ENCODE results near the gene BMI1.
"Not testable (repeated sequence)": the region's sequence is repeated elsewhere in the genome, so short reads cannot be mapped to it uniquely, and the experiment has no call there.

Gene BMI1

GRCh38 chr10:22320591-22321155 is at the start of gene BMI1:
TSS of gene BMI1 (plus strand) at chr10:22321099. CDS start at chr10:22326450, 5,351 bp downstream.
- peak; percentile 58 for DNase-seq

- DNase-seq: no peak
Observed at GRCh38 chr10:22271786-22272185, 49.1 kb upstream of the BMI1 start.

GRCh38 chr10:22278441-22278782 is 42.5 kb upstream of the BMI1 start:
- DNase-seq: no peak

GRCh38 chr10:22280078-22280477 is 40.8 kb upstream of the BMI1 start:
- DNase-seq: no peak

- no peak for DNase-seq
Observed at GRCh38 chr10:22285130-22285529, 35.8 kb upstream of the BMI1 start.

- DNase-seq: no peak
Observed at GRCh38 chr10:22293747-22294404, 27.0 kb upstream of the BMI1 start.

- DNase-seq: no peak
Observed at GRCh38 chr10:22294694-22295093, 26.2 kb upstream of the BMI1 start.

- DNase-seq: no peak
Observed at GRCh38 chr10:22301193-22301592, 19.7 kb upstream of the BMI1 start.

GRCh38 chr10:22303461-22303860 is 17.4 kb upstream of the BMI1 start:
- no peak for DNase-seq

GRCh38 chr10:22305721-22306120 is 15.2 kb upstream of the BMI1 start:
- DNase-seq: no peak

- peak; percentile 15 for DNase-seq
Observed at GRCh38 chr10:22308390-22308789, 12.5 kb upstream of the BMI1 start.

GRCh38 chr10:22309180-22310000 is 11.5 kb upstream of the BMI1 start:
- DNase-seq: no peak

- not testable (repeated sequence) for DNase-seq
Observed at GRCh38 chr10:22310012-22310411, 10.9 kb upstream of the BMI1 start.

- DNase-seq: no peak
Observed at GRCh38 chr10:22310928-22311327, 10.0 kb upstream of the BMI1 start.

GRCh38 chr10:22314852-22315251 is 6.0 kb upstream of the BMI1 start:
- DNase-seq: no peak

- peak; percentile 49 for DNase-seq
Observed at GRCh38 chr10:22315455-22316285, 5.2 kb upstream of the BMI1 start.

GRCh38 chr10:22316286-22317075 is 4.4 kb upstream of the BMI1 start, which contains the start of gene COMMD3:
TSS of gene COMMD3 (plus strand) at chr10:22316388. CDS start at chr10:22316418, 30 bp downstream.
- DNase-seq: peak; percentile 79

GRCh38 chr10:22317076-22317370 is 3.9 kb upstream of the BMI1 start:
- no peak for DNase-seq

- DNase-seq: no peak
Observed at GRCh38 chr10:22317771-22318565, 2.9 kb upstream of the BMI1 start.

GRCh38 chr10:22318772-22319171 is 2.1 kb upstream of the BMI1 start:
- no peak for DNase-seq

GRCh38 chr10:22319547-22319979 is 1.3 kb upstream of the BMI1 start:
- no peak for DNase-seq
